HG03103 (cell line): ENCODE results near the gene SLC13A5.

Experiments
- ATAC-seq: cut with Tn5 transposase; IDR thresholded peaks from one replicate; pipeline ENCODE4 v1.9.1; 2021; ENCODE audit warnings: low read depth; ENCODE audit not compliant: unreplicated experiment

Gene SLC13A5

DNA sequence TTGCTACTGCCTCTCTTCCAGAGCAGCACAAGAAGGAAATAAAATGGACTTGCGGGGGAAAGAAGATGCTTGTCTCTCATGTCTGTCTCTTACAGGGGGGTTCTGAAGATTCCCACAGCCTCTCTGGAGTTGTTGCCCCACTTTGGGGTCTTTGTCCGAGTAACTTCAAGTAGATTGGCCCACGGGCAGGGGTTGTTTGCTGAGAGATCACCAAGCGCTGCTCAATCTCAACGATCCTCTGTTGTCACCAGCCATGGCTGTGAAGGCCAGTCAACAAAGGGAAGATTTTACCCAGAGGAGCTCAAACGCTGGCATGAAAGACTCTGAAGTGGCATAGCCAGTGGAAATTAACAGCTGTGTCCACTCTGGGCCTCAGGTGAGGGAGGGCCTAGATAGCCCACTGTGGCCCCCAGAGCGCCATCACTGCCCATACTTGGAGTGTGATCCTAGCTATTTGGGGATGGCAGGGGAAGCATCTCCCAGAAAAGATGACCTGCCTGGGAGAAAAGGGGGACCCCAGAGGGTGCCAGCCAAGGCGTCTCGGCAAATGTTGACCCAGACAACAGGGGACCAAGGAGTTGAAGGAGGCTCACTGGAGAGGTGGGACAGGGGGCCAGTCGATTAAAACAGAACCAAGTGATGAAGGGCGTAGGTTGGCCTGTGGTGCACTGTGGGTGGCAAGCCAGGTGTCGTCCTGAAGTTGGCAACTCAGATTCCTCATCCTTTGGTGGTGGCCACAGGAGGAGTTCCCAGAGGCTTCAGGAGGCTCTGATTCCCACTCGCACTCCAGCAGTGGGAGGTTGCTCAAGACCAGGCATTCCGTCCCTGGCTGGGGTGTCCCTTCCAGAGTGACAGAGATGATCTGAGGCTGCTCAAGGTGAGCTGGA lies 28.0 kb downstream of the SLC13A5 start:
- ATAC-seq, result no peak

DNA sequence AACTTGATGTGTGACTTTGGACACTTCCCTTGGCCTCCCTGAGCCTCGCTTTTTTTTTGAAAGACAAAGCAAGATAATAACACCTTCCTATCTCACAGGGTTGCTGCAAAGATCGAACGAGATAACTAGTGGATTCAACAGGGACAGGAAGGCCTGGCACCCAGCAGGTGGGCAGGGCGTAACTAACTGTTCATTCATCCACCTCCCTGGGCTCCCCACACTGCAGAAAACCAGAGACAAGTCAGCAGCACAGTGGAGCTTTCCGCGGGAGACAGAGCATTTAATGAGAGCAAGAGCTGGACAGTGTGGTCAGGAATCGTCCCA lies 28.7 kb downstream of the SLC13A5 start:
- ATAC-seq, result no peak

DNA sequence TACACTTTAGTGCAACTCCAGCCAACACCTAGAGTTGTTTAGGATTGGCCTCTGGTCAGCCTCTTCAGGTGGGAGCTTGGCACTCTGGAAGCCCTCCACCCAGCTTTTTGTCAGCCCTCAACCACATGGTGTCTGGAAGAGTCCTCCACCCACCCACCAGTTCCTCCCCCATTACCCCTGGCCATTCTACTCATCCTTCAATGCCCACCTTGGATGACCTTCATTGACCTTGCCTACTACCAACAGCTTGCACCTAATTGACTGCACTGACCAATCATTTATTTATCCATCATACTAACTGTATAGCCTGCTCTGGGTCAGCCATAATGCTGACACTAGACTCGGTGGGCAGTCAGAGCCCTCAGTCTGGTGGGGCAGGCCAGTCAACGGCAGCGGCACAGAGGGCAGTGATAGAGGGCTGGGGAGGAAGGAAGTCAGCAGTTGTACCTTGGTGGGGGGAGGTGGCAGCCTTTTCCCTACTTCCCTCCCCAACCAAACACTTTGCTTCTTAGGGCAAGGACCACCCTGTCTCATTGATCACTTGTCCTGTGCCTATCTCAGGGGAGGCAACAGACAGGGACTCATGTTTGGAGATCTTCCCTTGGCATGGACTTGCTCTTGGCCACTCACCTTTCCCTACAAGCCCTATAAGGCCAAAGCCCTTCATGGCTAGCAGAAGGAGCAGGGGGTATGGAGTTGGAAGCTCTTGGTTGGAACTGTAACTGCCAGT lies 29.3 kb downstream of the SLC13A5 start:
- no peak for ATAC-seq

DNA sequence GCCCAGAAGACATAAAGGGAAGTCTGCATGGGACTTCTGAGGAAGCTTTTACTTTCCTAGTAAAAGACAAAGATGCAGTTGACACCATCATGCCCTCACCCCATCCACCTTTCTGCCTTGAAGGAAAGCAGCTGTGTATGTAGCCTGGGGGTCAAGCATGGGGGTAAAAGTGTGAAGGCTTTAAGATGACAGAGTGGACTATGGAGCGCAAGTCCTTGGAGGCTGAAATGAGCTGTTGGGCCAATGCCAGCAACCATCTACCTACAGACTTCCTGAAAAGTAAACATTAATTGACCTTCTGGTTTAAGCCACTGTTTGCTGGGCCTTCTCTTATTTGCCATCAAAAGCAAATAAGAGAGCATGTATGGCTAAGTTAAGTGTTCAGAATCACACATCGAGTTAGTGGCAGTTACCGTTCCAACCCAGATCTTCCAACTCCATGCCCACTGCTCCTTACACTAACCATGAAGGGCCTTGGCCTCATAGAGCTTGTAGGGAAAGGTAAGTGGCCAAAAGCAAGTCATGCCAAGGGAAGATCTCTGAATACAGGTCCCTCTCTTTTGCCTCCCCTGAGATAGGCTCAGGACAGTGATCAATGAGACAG lies 30.0 kb downstream of the SLC13A5 start:
- no peak for ATAC-seq

DNA sequence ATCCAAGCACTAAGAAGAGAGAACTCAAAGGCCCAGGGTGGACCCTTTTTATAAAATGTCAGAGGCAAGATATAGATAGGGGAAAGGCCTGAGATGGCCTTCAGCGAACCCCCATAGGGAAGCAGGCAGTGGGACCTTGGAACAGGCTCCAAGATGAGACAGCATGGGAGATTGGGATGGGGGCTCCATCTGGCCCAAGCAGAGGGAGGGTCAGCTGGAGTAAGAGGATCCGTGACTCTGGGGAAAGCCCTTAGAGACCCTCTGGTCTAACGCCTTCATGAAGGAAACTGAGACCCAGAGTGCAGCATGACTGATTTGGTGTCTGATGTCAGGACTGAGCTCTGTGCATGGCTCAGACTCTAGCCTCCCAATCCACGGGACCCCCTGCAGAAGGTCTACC lies 30.8 kb downstream of the SLC13A5 start:
- no peak for ATAC-seq

DNA sequence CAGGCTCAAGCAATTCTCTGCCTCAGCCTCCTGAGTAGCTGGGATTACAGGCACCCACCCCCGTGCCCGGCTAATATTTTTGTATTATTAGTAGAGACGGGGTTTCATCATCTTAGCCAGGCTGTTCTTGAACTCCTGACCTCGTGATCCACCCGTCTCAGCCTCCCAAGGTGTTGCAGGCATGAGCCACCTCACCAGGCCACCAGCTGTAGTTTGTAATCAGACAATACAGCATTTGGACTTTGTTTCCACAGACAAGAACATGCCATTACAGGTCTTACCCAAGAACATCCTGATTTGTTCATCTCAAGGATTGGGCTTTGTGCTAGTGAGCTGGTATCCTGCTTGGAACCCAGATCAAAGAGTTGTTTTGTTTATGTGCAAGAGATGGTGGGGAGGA lies 31.5 kb downstream of the SLC13A5 start:
- ATAC-seq, result no peak

DNA sequence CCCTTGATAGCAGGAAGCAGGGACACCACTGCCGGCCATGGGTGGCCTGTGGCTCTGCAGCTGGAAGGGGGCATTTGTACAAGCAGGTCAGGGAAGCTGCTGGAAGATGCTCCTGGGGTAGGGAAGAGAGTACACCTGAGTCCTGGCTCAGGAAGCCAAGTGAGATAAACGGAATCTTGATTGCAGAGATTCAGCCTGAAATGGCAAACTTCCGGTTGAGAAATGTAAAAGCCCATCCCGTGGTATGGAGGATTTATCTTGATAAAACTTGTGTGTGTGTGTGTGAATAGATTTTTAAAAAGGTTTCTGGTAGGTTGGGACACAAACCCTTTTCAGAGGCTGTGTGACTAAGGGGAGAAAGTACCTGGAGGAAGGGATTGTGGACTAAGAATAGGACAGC lies 32.0 kb downstream of the SLC13A5 start:
- no peak for ATAC-seq

DNA sequence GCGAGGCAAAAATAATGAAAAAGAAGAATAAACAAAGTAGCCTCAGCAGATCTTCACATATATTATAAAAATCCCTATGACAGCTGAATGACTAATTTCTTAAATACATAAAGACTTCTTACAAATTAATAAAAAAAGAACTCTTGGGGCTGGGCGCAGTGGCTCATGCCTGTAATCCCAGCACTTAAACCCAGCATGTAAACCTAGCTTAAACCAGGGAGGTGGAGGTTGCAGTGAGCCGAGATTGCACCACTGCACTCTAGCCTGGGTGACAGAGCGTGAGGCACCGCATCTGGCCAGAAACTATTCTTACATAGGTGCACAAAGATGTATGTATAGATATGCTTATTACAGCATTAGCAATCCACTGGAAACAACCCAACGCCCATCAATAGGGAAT lies 33.9 kb downstream of the SLC13A5 start:
- ATAC-seq, result no peak

DNA sequence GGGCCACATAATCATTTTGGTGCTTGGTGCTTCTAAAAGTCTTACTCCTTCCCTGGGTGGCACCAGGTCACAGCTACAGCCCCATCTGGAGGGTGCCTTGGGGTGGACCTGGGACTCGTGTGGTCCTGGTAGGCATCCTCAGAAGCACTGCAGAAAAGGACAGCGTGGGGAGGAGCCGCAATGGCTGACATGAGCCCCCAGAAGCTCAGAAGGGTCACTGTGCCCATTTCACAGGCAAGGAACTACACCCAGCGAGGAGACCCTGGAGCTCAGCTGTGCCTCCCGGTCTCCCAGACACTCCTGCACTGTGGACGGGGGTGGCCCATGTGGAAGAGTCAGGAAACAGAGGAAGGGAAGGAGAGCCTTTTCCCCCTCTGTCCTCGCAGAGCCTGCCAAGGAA lies 35.2 kb downstream of the SLC13A5 start:
- ATAC-seq, result no peak

DNA sequence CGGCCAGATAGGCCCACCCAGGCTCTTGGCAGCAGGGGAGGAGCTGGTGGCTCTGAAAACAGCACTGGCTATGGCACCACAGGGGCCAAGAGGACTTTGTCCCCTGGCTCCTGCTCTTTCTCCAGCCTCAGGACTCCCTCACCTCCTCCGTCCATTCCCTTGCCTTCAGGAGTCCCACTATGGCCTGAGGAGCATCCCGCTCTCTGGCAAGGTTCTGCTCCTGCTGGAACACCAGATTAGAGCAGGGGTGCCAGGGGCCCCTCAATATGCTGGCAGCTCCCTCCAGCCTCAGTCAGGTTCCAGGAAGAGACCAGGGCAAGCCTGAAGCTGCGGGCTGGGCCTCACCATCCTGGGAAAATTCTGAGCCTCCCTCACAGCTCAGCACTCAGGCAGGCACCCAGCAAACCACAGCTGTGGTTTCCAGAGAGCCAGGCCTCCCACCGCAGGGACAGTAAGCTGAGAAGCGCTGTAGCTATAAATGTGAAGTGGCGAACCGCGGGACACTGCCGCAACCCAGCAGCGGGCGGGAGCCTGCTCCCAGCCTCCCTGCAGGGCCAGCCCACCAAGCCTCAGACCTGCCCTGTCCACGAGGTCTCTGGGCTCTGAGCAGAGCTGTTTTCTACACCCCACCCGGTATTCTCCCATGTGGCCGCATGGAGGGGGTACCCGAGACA lies 35.9 kb downstream of the SLC13A5 start:
- no peak for ATAC-seq

DNA sequence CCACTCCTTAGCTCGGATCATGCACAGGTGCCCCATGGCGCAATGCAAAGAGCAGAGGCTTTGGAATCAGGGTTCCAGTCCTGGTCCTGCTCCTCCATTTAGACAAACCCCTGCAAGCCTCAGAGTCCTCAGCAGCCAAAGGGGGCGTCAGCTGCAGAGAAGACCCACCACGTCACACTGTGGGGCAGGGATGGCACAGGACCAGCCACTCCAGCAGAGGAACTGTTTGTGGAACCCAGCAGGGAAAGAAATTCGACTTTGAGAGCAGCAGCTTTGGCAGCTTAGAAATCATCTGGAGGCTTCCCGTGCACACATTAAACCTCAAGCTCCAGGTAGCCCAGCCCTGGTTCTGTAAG lies 36.4 kb downstream of the SLC13A5 start:
- no peak for ATAC-seq

DNA sequence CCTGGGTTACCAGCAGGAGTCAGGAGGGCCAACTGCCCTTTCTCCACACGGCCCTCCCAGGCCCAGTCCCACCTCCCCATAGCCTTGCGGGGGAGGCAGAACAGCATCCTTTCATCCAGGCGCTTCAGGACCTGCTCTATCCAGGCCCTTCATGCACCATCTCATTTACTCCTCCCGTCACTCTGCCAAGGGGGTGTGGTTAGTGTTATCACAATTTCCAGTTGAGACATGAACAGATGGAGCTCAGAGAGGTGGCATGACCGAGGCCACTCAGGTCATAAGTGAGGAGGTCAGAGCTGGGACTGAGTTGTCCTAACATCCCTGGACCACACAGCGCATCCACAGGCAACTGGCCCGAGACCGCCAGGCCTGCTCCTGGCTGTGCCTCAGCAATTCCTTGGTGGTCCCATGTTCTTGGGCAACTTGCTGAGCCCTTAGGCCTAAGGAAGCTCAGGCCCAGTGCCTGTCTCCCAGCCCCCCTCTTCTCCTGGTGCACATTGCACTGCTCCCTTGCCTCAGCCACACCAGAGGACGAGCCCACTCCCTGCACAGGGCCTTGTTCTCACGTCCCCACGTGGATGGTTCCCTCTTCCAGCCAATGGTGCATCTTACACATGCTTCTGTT lies 37.9 kb downstream of the SLC13A5 start:
- ATAC-seq, result no peak

DNA sequence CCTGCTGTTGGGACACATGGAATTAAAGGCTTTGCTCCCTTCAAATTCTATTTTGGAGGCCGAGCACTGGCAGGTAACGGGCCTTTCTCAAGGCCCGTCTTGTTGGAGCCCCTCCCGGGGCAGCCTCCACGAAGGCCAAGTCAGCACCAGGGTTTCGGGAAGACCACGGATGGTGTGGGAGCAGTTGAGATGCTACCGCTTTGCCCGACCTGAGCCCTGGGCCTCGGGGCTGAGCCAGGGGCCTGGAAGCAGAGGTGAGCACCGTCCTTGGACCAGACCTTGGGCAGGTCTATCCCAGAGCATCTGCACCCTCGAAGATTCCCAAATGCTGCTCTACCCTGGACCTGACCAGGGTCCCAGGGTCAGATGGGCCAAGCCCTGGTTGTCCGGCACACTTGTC lies 38.6 kb downstream of the SLC13A5 start:
- no peak for ATAC-seq

DNA sequence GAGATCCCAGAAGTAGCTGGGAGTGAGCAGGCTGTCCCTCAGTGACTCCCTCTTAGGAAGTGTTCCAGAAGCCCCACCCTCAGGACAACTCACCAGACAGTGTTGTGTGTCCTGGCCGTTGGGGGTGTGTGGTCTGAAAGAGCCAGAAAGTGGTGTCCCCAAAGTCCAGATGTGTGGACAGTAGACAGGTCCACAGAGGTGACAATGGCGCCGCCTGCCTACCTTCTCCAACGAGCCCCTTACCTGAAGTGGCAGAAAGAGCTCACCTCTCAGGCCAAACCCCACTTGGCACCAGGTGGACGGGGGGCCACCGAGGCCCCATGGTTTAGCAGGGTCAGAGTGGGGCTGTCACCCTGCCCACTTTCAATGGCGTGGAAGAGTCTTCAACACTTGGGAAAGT lies 41.7 kb downstream of the SLC13A5 start:
- ATAC-seq, result no peak

DNA sequence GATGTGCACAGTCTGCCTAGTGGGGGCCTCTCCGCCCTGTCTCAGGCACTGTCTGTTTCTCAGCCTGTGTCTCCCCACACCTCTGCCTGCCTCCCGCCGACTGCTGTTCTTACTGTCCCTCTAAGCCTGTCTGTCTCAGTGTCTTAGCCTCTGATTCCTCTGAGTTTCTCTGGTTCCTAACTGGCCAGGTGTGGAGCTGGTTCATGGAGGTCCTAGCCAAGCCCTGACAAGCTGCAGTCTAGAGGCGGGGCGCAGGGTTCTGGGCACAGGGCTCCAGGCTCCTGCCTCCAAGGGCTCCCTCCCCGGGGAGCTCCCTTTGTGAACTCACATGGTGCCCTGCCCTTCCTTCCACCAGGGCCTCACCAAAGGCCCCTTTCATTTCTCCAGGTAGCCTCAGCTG lies 42.2 kb downstream of the SLC13A5 start:
- ATAC-seq, result no peak

DNA sequence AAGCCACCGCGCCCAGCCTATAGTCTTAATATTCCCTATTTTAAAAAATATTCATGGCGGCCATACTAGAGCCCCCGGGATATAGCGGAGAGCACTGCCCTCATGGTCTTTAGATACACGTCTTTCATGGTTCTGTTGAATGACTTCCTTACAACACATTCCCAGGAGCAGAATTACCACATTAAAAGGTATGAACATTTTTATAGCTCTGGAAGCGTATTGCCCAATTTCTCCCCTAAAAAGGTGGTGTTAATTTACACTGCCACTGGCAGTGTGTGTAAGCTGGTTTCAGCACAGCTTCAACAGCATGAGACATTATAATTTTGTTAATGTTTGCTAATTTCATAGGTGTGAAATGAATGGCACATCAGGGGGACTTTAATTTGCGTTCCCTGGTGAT lies 42.6 kb downstream of the SLC13A5 start:
- ATAC-seq, result no peak

DNA sequence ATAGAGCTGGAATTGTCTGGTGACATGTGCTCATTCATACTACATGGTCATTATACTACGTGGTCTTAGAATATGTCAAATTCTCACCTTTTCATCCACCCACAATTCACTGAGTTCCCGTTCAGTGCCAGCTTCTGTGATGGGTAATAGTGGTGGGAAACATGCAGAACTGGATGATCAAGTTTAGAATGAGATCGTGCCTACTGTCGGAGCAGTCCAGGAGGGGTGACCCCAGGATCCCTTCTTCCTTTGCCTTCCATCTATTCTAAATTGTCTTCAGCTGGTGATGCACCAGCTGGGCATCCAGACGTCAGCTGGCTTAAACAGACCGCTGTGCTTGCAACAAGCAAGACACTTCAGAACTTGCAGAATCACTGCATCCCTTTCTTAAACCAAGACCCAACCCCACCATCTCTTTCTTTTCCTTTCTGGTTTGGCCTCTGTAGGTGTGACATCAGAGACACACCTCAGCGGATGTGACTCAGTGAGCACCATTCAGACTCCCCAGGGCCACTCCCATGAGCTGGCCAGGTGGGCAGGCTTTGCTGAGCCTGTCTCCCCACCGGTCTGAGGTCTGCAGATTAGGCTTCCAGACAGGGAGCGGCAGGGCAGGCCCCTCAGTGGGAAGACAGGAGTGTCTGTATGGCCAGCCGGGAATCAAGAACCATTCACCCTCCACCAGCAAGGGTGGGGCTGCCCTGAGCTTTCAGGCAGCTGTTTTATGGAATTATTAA lies 43.5 kb downstream of the SLC13A5 start:
- ATAC-seq, result no peak

DNA sequence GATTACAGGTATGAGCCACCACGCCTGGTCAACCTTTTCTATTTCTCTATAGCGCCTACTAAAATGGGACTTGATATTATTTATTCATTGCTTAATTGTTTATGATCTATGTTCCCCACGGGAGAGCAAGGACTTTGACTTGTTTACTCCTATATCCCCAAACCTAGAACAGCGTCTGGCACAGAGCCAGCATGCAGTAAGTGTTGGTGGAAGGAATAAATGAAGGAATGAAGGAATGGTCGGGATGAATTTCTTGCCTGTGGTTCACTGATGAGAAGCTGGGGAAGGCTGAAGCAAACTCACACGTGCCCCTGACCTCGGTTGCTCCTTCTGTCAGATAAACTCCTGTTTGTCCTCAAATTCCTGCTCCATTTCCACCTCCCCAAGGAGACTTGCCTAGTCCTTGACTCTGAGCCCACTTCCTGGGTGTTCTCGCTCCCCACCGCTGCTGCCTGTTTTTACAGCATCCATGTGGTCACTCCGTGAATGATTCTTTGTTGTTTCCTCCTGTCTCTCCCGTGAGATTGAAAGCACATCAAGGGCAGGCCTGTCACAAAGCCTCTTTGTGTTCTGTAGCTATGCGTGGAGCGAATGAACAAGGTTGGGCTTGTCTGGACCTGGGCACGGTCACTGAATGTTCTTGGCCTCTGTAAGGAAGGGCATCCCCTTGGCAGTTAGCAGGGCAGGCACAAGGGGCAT lies 44.3 kb downstream of the SLC13A5 start:
- ATAC-seq, result no peak

DNA sequence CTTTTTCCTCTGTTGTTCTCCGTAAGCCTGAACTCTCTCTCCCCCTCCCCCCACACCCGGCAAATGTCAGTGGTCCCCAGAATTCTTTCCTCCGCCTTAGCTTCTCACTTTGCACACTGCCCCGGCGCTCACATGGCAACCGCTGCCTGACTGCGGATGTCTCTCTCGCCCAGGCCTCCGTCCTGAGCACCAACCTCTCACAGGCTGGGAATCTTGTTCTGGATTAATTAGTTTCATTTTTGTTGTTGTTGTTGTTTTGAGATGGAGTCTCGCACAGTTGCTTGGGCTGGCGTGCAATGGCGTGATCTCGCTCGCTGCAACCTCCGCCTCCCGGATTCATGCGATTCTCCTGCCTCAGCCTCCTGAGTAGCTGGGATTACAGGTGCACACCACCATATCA lies 45.0 kb downstream of the SLC13A5 start:
- ATAC-seq, result no peak

DNA sequence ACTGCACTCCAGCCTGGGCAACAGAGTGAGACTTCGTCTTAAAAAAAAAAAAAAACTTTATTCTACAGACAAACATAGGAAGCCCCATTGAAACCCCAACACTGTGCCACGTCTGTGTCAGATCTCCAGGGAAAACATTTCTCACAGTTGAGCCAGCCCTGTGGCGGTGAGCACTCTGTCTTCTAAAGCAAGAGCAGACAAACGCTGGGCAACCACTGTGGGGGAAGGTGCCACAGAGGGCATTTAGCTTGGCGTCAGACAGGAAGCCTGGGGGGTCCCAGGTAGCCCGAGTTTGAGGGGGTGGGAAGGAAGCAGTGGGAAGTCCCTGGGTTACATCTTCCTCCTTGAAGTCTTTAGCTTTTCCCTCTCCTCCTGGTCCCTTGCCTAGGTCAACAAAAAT lies 45.7 kb downstream of the SLC13A5 start:
- ATAC-seq, result no peak
